ENCODE data around the gene PPP1R10.

PPP1R10 gene

DNA sequence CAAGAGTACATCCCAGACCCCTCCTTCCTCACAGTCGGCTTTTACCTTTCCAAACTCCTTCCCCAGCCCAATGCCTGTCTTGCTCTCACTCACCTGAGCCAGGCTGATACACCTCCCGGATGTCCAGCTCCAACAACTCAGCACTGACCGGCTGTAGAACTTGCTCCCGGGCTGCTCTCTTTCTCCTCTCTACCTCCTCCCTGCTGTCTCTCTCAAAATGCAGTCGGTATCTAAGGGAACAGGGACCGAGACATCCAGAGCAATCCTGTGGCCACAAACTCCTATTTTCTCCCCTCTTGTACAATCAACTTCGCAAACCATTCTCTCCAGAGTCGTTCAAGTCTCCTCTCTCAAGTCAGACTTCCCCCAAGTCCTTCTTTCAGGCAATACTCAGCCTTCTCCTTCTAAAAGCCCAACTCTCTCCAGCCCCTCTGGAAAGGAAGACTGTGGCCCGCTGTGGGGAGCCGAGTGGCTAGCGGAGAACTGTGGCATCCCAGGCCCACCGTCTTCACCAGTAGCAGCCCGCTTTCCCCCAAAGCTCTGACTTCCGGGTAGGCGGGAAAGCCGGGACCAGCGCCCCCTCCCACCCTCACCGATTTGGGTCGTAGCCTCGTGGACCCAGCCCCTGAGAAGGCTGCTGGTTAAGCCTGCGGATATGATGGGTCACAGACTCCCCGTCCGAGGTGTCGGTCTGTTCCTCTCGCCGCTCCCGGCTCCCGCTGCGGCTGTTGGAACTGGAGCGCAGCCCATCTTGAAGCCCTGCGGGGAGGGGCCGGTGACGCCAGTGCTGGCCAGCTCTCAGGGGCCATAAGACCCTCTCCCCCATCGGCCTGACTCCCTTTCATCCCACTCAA is 61.9 kb downstream of the PPP1R10 start:
- no peak for DNase-seq

DNA sequence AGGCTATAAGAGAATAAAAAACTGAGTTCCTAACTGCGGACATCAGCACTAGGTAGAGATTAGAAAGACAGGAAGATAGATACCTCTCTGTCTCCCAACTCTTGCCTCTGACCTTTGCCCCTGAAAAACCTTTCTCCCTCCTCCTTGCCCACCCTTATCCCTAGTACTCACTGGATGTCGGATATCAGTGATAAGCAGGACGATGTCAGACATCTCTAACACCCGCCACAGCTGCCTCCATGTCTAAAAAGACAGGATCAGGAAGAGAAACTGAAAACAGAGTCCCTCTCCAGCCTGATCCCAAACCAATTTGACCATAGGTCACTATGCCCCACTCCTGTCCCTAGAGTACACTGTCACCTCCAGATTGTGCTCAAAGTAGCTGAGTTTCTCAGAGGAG is 62.6 kb downstream of the PPP1R10 start:
- no peak for DNase-seq
